B cell (primary cell): ENCODE results near the gene FMOD.

Experiments used
- CTCF ChIP-seq: fragments of 200-600 bp; IDR thresholded peaks from one replicate; pipeline ENCODE4 v1.8.0; 2022; ENCODE audit warnings: antibody characterized with exemption, mild to moderate bottlenecking
- EZH2 ChIP-seq: IDR thresholded peaks from 2 replicates; pipeline ENCODE4 v1.6.1; 2012; ENCODE audit warnings: borderline replicate concordance, low read depth, mild to moderate bottlenecking, moderate library complexity, low read length; ENCODE audit not compliant: insufficient read depth, poor library complexity, severe bottlenecking

GRCh38 chr1:203311368-203312301, 39.3 kb downstream of the FMOD start:
- TF ChIP-seq CTCF, result no peak
- no peak for TF ChIP-seq EZH2
